HL-60 (cell line): ENCODE results near the gene IGF2BP3.
A peak's percentile ranks its signal among the peaks of the same experiment; 100 is the strongest.

Experiments used
- DNase-seq, 2 experiments: peaks; one replicate each; pipeline ENCODE4 v3.0.0-alpha.2; 2010 to 2020; ENCODE audit warnings: low read depth in 1 of 2, low spot score in 1 of 2
- H3K27ac ChIP-seq: fragments of 250-450 bp; sonication (Bioruptor Pico); replicated peaks from 2 replicates; pipeline ENCODE4 v1.5.1; 2020; ENCODE audit warnings: mild to moderate bottlenecking, moderate library complexity
- H3K27me3 ChIP-seq: fragments of 250-450 bp; sonication (Bioruptor Pico); 2 replicates; pipeline ENCODE4 v1.5.1; 2021; ENCODE audit warnings: mild to moderate bottlenecking, moderate library complexity; ENCODE audit not compliant: insufficient read depth, poor library complexity, severe bottlenecking
- H3K4me3 ChIP-seq: replicated peaks from 2 replicates; pipeline ENCODE4 v1.5.1; 2011; ENCODE audit warnings: mild to moderate bottlenecking, control low read depth, low read length; ENCODE audit not compliant: insufficient read depth
- CTCF ChIP-seq: IDR thresholded peaks from one replicate; pipeline ENCODE4 v1.5.1; 2011; ENCODE audit warnings: low read length, control low read depth, inconsistent platforms; ENCODE audit not compliant: insufficient read depth
- GABPA ChIP-seq: IDR thresholded peaks from 2 replicates; pipeline ENCODE4 v1.6.1; 2012; ENCODE audit warnings: low read depth
- POLR2AphosphoS5 ChIP-seq: IDR thresholded peaks from 2 replicates; pipeline ENCODE4 v1.6.1; 2012; ENCODE audit warnings: low read depth
- SPI1 ChIP-seq: IDR thresholded peaks from 2 replicates; pipeline ENCODE4 v1.6.1; 2012; ENCODE audit warnings: low read depth, mild to moderate bottlenecking, borderline replicate concordance
- TF ChIP-seq, protein P1 (sequence below): IDR thresholded peaks from 2 replicates; pipeline ENCODE4 v1.6.1; 2012; ENCODE audit warnings: low read depth; ENCODE audit not compliant: insufficient replicate concordance

The IGF2BP3 gene

GRCh38 chr7:23275912-23276311 is 194.4 kb downstream of the IGF2BP3 start:
- TF ChIP-seq SPI1: no peak
- TF ChIP-seq POLR2AphosphoS5: no peak
- TF ChIP-seq, protein P1, sequence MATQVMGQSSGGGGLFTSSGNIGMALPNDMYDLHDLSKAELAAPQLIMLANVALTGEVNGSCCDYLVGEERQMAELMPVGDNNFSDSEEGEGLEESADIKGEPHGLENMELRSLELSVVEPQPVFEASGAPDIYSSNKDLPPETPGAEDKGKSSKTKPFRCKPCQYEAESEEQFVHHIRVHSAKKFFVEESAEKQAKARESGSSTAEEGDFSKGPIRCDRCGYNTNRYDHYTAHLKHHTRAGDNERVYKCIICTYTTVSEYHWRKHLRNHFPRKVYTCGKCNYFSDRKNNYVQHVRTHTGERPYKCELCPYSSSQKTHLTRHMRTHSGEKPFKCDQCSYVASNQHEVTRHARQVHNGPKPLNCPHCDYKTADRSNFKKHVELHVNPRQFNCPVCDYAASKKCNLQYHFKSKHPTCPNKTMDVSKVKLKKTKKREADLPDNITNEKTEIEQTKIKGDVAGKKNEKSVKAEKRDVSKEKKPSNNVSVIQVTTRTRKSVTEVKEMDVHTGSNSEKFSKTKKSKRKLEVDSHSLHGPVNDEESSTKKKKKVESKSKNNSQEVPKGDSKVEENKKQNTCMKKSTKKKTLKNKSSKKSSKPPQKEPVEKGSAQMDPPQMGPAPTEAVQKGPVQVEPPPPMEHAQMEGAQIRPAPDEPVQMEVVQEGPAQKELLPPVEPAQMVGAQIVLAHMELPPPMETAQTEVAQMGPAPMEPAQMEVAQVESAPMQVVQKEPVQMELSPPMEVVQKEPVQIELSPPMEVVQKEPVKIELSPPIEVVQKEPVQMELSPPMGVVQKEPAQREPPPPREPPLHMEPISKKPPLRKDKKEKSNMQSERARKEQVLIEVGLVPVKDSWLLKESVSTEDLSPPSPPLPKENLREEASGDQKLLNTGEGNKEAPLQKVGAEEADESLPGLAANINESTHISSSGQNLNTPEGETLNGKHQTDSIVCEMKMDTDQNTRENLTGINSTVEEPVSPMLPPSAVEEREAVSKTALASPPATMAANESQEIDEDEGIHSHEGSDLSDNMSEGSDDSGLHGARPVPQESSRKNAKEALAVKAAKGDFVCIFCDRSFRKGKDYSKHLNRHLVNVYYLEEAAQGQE: no peak
- no peak for TF ChIP-seq GABPA
- no peak for TF ChIP-seq CTCF
- H3K27ac ChIP-seq: peak overlapping the region; percentile 64
- no peak overlapping the region for H3K4me3 ChIP-seq
- DNase-seq: no peak
- no peaks in the 10 kb centered on the region for H3K27me3 ChIP-seq

GRCh38 chr7:23273141-23273599 is 197.1 kb downstream of the IGF2BP3 start:
- TF ChIP-seq POLR2AphosphoS5 (no peak), SPI1 (peak; percentile 57; the same call in 1 of the 2 replicates), GABPA (no peak), CTCF (peak; percentile 86)
- TF ChIP-seq, protein P1: no peak
- Histone ChIP-seq H3K27me3 (no peaks in the 10 kb centered on the region), H3K4me3 (peak overlapping the region; percentile 23; the same call in 1 of the 2 replicates), H3K27ac (peak overlapping the region; percentile 52)
- DNase-seq: peak; percentile 82 to 92

DNA sequence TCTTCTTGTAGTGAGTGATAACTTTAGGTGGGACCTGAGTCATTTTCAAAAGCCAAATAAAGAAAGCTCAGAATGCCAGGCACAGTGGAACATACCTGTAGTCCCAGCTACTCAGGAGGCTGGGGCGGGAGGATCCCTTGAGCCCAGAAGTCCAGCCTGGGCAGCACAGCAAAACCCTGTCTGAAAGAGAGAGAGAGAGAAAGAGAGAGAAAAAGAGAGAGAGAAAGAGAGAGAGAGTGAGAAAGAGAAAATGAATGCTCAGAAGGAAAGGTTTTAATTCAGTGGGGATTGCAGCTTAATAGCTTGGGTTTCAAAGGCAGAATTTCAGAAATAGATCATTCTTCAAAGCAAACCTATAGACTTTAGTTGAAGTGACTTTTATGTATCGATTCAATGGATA is 198.0 kb downstream of the IGF2BP3 start:
- Histone ChIP-seq H3K27me3 (no peaks in the 10 kb centered on the region), H3K4me3 (no peak overlapping the region), H3K27ac (no peak overlapping the region)
- TF ChIP-seq POLR2AphosphoS5: no peak
- TF ChIP-seq, protein P1: no peak
- TF ChIP-seq SPI1: no peak
- no peak for TF ChIP-seq GABPA
- no peak for TF ChIP-seq CTCF
- no peak for DNase-seq
